HCT116 (cell line): ENCODE measurements around the gene SOWAHB. TPM values are rescaled to one million over a fixed set of nuclear protein-coding genes. Genes with fewer than 3 reads are reported as not detected.
A peak's percentile ranks its signal among the peaks of the same experiment; 100 is the strongest.

ENCODE experiments used
- ATAC-seq: fragments of 200-7000 bp; cut with Tn5 transposase; 2 replicates; pipeline ENCODE4 v1.9.1; 2020; ENCODE audit warnings: mild to moderate bottlenecking, moderate library complexity
- BruUV-seq: library from RNA; stranded (reverse); fragments of 400-500 nt; replicated peaks from 2 replicates; lab custom pipeline; 2021; lab: Mats Ljungman, UMichigan
- CTCF ChIA-PET: fragments of 300-600 bp; sonication (Branson Sonifier 250); formaldehyde crosslinking; loops from one replicate; lab custom pipeline; 2021; ENCODE audit warnings: antibody characterized with exemption; lab: Charles Lee
- POLR2A ChIA-PET: fragments of 300-600, 350-600 bp; sonication (Branson Sonifier 250); formaldehyde crosslinking; loops from one replicate; lab custom pipeline; 2021; ENCODE audit warnings: antibody characterized with exemption; lab: Charles Lee
- RAD21 ChIA-PET, 2 experiments: fragments of 300-600 bp; sonication (Branson Sonifier 250); formaldehyde crosslinking; loops; one replicate each; lab custom pipeline; 2023; ENCODE audit warnings: low total read pairs in 2 of 2; ENCODE audit not compliant: uncharacterized antibody in 2 of 2, unreplicated experiment in 2 of 2, low non-redundant PET in 1 of 2; lab: Charles Lee
- DNase-seq: peaks from one replicate; pipeline ENCODE4 v3.0.0-alpha.2; 2010; ENCODE audit warnings: low read depth, low spot score
- H2AFZ ChIP-seq: fragments of 200-600 bp; shearing (Covaris generic), sonication (generic); 2 replicates; pipeline ENCODE4 v1.6.1; 2017; ENCODE audit warnings: low read depth, mixed run types, mixed read lengths, antibody characterized with exemption, low read length; ENCODE audit not compliant: poor library complexity, severe bottlenecking
- H3K27ac ChIP-seq: 2 replicates; pipeline ENCODE4 v1.5.1; 2012; ENCODE audit warnings: low read depth, low read length
- H3K27me3 ChIP-seq: fragments of 200-600 bp; sonication (generic); 2 replicates; pipeline ENCODE4 v1.6.1; 2016; ENCODE audit warnings: mixed run types, low read length, mixed read lengths; ENCODE audit not compliant: insufficient read depth
- H3K36me3 ChIP-seq, 2 experiments: fragments of 200-500 bp in 1 of 2; fragments of 200-600 bp in 1 of 2; sonication (Bioruptor generic) in 1 of 2; sonication (generic) in 1 of 2; 2 replicates each; pipeline versions ENCODE4 v1.5.1 to v1.6.1; 2014 to 2016; ENCODE audit warnings: low read length in 2 of 2, inconsistent platforms in 1 of 2, mixed read lengths in 1 of 2, mixed run types in 1 of 2; ENCODE audit not compliant: insufficient read depth in 2 of 2, control insufficient read depth in 1 of 2
- H3K4me1 ChIP-seq, 2 experiments: fragments of 200-600 bp in 1 of 2; sonication (generic) in 1 of 2; 2 replicates each; pipeline versions ENCODE4 v1.5.1 to v1.6.1; 2012 to 2017; ENCODE audit warnings: low read length in 2 of 2, inconsistent platforms in 1 of 2, mild to moderate bottlenecking in 1 of 2, mixed read lengths in 1 of 2, mixed run types in 1 of 2, moderate library complexity in 1 of 2; ENCODE audit not compliant: insufficient read depth in 2 of 2, control insufficient read depth in 1 of 2
- H3K4me2 ChIP-seq: fragments of 200-600 bp; sonication (generic); 2 replicates; pipeline ENCODE4 v1.6.1; 2017; ENCODE audit warnings: mixed run types, low read length, mixed read lengths
- H3K4me3 ChIP-seq, 2 experiments: fragments of 200-600 bp in 1 of 2; sonication (generic) in 1 of 2; replicated peaks in 1 of 2; 2 replicates each; pipeline ENCODE4 v1.5.1; 2011 to 2016; ENCODE audit warnings: low read length in 2 of 2, control low read depth in 1 of 2, low read depth in 1 of 2, mild to moderate bottlenecking in 1 of 2, mixed read lengths in 1 of 2, mixed run types in 1 of 2
- H3K79me2 ChIP-seq: fragments of 200-600 bp; sonication (generic); 2 replicates; pipeline ENCODE4 v1.6.1; 2017; ENCODE audit warnings: mild to moderate bottlenecking, mixed run types, low read length, moderate library complexity, mixed read lengths; ENCODE audit not compliant: insufficient read depth
- H3K9ac ChIP-seq: fragments of 200-600 bp; sonication (generic); 2 replicates; pipeline ENCODE4 v1.6.1; 2016; ENCODE audit warnings: low read length, mixed read lengths
- H3K9me2 ChIP-seq: fragments of 200-600 bp; sonication (generic), shearing (Covaris generic); 2 replicates; pipeline ENCODE4 v1.6.1; 2017; ENCODE audit warnings: mixed run types, mild to moderate bottlenecking, moderate library complexity; ENCODE audit not compliant: insufficient read depth
- H3K9me3 ChIP-seq, 2 experiments: fragments of 200-500 bp in 1 of 2; fragments of 200-600 bp in 1 of 2; sonication (Bioruptor generic) in 1 of 2; sonication (generic) in 1 of 2; 2 replicates each; pipeline ENCODE4 v1.6.1; 2014 to 2017; ENCODE audit warnings: low read length in 2 of 2, mixed read lengths in 2 of 2, inconsistent platforms in 1 of 2, low read depth in 1 of 2, mild to moderate bottlenecking in 1 of 2, mixed run types in 1 of 2, moderate library complexity in 1 of 2; ENCODE audit not compliant: control insufficient read depth in 1 of 2, insufficient read depth in 1 of 2
- H4K20me1 ChIP-seq: fragments of 200-600 bp; sonication (generic), shearing (Covaris generic); 2 replicates; pipeline ENCODE4 v1.6.1; 2017; ENCODE audit warnings: mixed run types, mild to moderate bottlenecking, moderate library complexity; ENCODE audit not compliant: insufficient read depth
- ATF3 ChIP-seq: IDR thresholded peaks from 2 replicates; pipeline ENCODE4 v1.6.1; 2012
- CBX3 ChIP-seq: IDR thresholded peaks from 2 replicates; pipeline ENCODE4 v1.6.1; 2012; ENCODE audit warnings: low read depth
- EZH2 ChIP-seq: fragments of 200-600 bp; sonication (generic); IDR thresholded peaks from 2 replicates; pipeline ENCODE4 v1.6.1; 2017; ENCODE audit warnings: antibody characterized with exemption, mixed run types
- EZH2phosphoT487 ChIP-seq: fragments of 200-600 bp; IDR thresholded peaks from 2 replicates; pipeline ENCODE4 v1.6.1; 2018; ENCODE audit warnings: antibody characterized with exemption, borderline replicate concordance
- JUND ChIP-seq: IDR thresholded peaks from 2 replicates; pipeline ENCODE4 v1.6.1; 2012
- POLR2AphosphoS5 ChIP-seq: IDR thresholded peaks from 2 replicates; pipeline ENCODE4 v1.6.1; 2011; ENCODE audit warnings: mild to moderate bottlenecking, low read depth, low read length, moderate library complexity
- RAD21 ChIP-seq: IDR thresholded peaks from 2 replicates; pipeline ENCODE4 v1.6.1; 2012; ENCODE audit warnings: low read depth, mild to moderate bottlenecking
- SP1 ChIP-seq: IDR thresholded peaks from 2 replicates; pipeline ENCODE4 v1.6.1; 2012; ENCODE audit warnings: low read depth
- TCF7L2 ChIP-seq: IDR thresholded peaks from 2 replicates; pipeline ENCODE4 v1.7.0; 2011; ENCODE audit warnings: borderline replicate concordance, inconsistent platforms; ENCODE audit not compliant: insufficient read depth, insufficient read length; ENCODE audit errors: extremely low read depth
- ZBTB33 ChIP-seq: IDR thresholded peaks from 2 replicates; pipeline ENCODE4 v1.6.1; 2011; ENCODE audit warnings: mild to moderate bottlenecking, low read length, moderate library complexity; ENCODE audit not compliant: insufficient replicate concordance; ENCODE audit errors: extremely low read depth
- intact Hi-C: fragments of 100-400 bp; cut with micrococcal nuclease; formaldehyde crosslinking; loops from 2 replicates; pipeline ENCODE4 v1.10.0; 2022
- total RNA-seq: library from RNA; stranded (reverse); gene quantifications from one replicate; pipeline ENCODE4 v1.2.1, GENCODE V29; 2021; ENCODE audit not compliant: unreplicated experiment
- TF ChIP-seq, protein P1 (sequence below), 3 experiments: fragments of 200-600 bp in 1 of 3; sonication (generic) in 1 of 3; IDR thresholded peaks in 2 of 3; conservative IDR thresholded peaks in 1 of 3; 2 replicates each; pipeline ENCODE4 v1.5.1; 2012 to 2017; ENCODE audit warnings: low read depth in 2 of 3, low read length in 2 of 3, antibody characterized with exemption in 1 of 3, borderline replicate concordance in 1 of 3, control low read depth in 1 of 3, mild to moderate bottlenecking in 1 of 3, mixed read lengths in 1 of 3, mixed run types in 1 of 3, moderate library complexity in 1 of 3; ENCODE audit not compliant: insufficient read depth in 1 of 3
- TF ChIP-seq, protein P2 (sequence below): IDR thresholded peaks from 2 replicates; pipeline ENCODE4 v1.6.1; 2012

SOWAHB gene
- total RNA-seq, 1 experiment from 2014 or later, result 3.0 TPM

- Histone ChIP-seq H3K27ac (no peak overlapping the region), H3K9ac (no peak overlapping the region), H3K9me2 (no peaks in the 10 kb centered on the region), H3K4me3 (no peak overlapping the region), H3K27me3 (no peaks in the 10 kb centered on the region), H3K4me2 (no peak overlapping the region), H4K20me1 (no peaks in the 10 kb centered on the region), H3K4me1 (peaks cover 8 to 13% of the 10 kb centered on the region in 2 experiments), H2AFZ (peak overlapping the region; percentile 45), H3K36me3 (no peaks in the 10 kb centered on the region), H3K9me3 (no peaks in the 10 kb centered on the region), H3K79me2 (no peaks in the 10 kb centered on the region)
- no peak for TF ChIP-seq EZH2
- no peak for TF ChIP-seq SP1
- TF ChIP-seq CBX3, result no peak
- TF ChIP-seq, protein P1, sequence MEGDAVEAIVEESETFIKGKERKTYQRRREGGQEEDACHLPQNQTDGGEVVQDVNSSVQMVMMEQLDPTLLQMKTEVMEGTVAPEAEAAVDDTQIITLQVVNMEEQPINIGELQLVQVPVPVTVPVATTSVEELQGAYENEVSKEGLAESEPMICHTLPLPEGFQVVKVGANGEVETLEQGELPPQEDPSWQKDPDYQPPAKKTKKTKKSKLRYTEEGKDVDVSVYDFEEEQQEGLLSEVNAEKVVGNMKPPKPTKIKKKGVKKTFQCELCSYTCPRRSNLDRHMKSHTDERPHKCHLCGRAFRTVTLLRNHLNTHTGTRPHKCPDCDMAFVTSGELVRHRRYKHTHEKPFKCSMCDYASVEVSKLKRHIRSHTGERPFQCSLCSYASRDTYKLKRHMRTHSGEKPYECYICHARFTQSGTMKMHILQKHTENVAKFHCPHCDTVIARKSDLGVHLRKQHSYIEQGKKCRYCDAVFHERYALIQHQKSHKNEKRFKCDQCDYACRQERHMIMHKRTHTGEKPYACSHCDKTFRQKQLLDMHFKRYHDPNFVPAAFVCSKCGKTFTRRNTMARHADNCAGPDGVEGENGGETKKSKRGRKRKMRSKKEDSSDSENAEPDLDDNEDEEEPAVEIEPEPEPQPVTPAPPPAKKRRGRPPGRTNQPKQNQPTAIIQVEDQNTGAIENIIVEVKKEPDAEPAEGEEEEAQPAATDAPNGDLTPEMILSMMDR (IDR thresholded peaks at IDR 0.05 in 2 of 3, conservative IDR thresholded peaks at IDR 0.05 in 1 of 3; ENCODE audit: borderline replicate concordance in 1 of 3, insufficient read depth in 1 of 3, low read depth in 2 of 3, low read length in 2 of 3), result no peak
- no peak for TF ChIP-seq RAD21
- no peak for TF ChIP-seq JUND
- no peak for TF ChIP-seq EZH2phosphoT487
- TF ChIP-seq ATF3, result no peak
- DNase-seq (no peak), ATAC-seq (no peak)
- intact Hi-C loops, result no loop called here
- ChIA-PET RAD21 (no interaction called here), POLR2A (no interaction called here), CTCF (no interaction called here)
- no TSS peak for BruUV-seq
Measured at GRCh38 chr4:76867377-76867776, 30.6 kb downstream of the SOWAHB start.

DNA sequence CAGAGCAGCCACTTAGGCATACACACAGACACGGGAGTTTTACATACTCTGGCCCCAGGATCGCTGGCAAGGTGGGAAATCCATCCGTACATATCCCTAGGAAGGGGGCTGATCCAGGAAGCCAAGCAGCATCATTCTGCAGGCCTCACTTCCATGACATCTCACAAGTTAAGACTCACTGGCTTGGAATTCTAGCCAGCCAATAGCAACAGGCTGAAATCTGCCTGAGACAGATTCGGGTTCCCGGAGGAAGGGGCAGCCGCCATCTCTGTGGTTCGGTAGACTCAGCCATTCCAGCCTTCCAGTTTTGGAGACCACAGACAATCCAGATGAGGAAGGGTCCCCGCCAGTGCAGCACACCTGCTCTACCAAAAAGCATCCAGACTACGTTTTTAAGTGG is 31.3 kb downstream of the SOWAHB start:
- no peaks in the 10 kb centered on the region for H3K9me3 ChIP-seq
- intact Hi-C loops, result no loop called here
- H3K4me2 ChIP-seq, result no peak overlapping the region
- ChIA-PET CTCF (no interaction called here), POLR2A (no interaction called here), RAD21 (no interaction called here)
- peaks cover 8 to 13% of the 10 kb centered on the region in 2 experiments for H3K4me1 ChIP-seq
- H4K20me1 ChIP-seq, result no peaks in the 10 kb centered on the region
- no peaks in the 10 kb centered on the region for H3K79me2 ChIP-seq
- no peak overlapping the region for H3K9ac ChIP-seq
- BruUV-seq, result no TSS peak
- H3K9me2 ChIP-seq, result no peaks in the 10 kb centered on the region
- DNase-seq, result no peak
- no peaks in the 10 kb centered on the region for H3K36me3 ChIP-seq
- no peaks in the 10 kb centered on the region for H3K27me3 ChIP-seq
- no peak overlapping the region for H3K4me3 ChIP-seq
- H3K27ac ChIP-seq, result no peak overlapping the region
- H2AFZ ChIP-seq, result no peak overlapping the region
- no peak for ATAC-seq
- TF ChIP-seq CBX3 (no peak), ZBTB33 (no peak), TCF7L2 (no peak), POLR2AphosphoS5 (no peak)
- TF ChIP-seq, protein P2, sequence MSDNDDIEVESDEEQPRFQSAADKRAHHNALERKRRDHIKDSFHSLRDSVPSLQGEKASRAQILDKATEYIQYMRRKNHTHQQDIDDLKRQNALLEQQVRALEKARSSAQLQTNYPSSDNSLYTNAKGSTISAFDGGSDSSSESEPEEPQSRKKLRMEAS, result no peak
